Trophoblast cell (in vitro differentiated cells and primary cell): ENCODE measurements around the gene CLTCL1.

Source experiments
- DNase-seq, 2 donors: peaks; one replicate each; pipeline ENCODE4 v3.0.0-alpha.2; 2016
- H2AFZ ChIP-seq: 2 replicates; pipeline ENCODE4 v1.6.1; 2013; ENCODE audit warnings: low read length, moderate library complexity, mild to moderate bottlenecking; ENCODE audit not compliant: insufficient read depth, poor library complexity
- H2AK5ac ChIP-seq: 2 replicates; pipeline ENCODE4 v1.6.1; 2013; ENCODE audit warnings: mild to moderate bottlenecking, low read length
- H2BK120ac ChIP-seq: 2 replicates; pipeline ENCODE4 v1.6.1; 2013; ENCODE audit warnings: low read length, mild to moderate bottlenecking, moderate library complexity; ENCODE audit not compliant: insufficient read depth, poor library complexity
- H2BK12ac ChIP-seq: 2 replicates; pipeline ENCODE4 v1.6.1; 2013; ENCODE audit warnings: mild to moderate bottlenecking, low read length, moderate library complexity
- H2BK5ac ChIP-seq: 2 replicates; pipeline ENCODE4 v1.6.1; 2013; ENCODE audit warnings: low read length, low read depth, moderate library complexity, mild to moderate bottlenecking; ENCODE audit not compliant: poor library complexity
- H3K14ac ChIP-seq: 2 replicates; pipeline ENCODE4 v1.6.1; 2013; ENCODE audit warnings: mild to moderate bottlenecking, low read length
- H3K18ac ChIP-seq: 2 replicates; pipeline ENCODE4 v1.6.1; 2013; ENCODE audit warnings: mild to moderate bottlenecking, low read length
- H3K23ac ChIP-seq: 2 replicates; pipeline ENCODE4 v1.6.1; 2013; ENCODE audit warnings: low read length
- H3K27ac ChIP-seq: 2 replicates; pipeline ENCODE4 v1.5.1; 2013; ENCODE audit warnings: low read depth, mild to moderate bottlenecking, inconsistent platforms, low read length, moderate library complexity
- H3K27me3 ChIP-seq: 2 replicates; pipeline ENCODE4 v1.6.1; 2013; ENCODE audit warnings: inconsistent platforms, mild to moderate bottlenecking, low read length, moderate library complexity; ENCODE audit not compliant: insufficient read depth
- H3K36me3 ChIP-seq, 2 experiments: 1 replicate in 1 of 2; 2 replicates in 1 of 2; pipeline ENCODE4 v1.6.1; 2013; ENCODE audit warnings: low read length in 2 of 2, mild to moderate bottlenecking in 2 of 2, moderate library complexity in 1 of 2; ENCODE audit not compliant: insufficient read depth in 2 of 2, control insufficient read depth in 1 of 2
- H3K4ac ChIP-seq: 2 replicates; pipeline ENCODE4 v1.6.1; 2013; ENCODE audit warnings: low read depth, mild to moderate bottlenecking, low read length, moderate library complexity
- H3K4me1 ChIP-seq, 2 experiments: 1 replicate in 1 of 2; 2 replicates in 1 of 2; pipeline ENCODE4 v1.6.1; 2013; ENCODE audit warnings: low read length in 2 of 2, mild to moderate bottlenecking in 2 of 2, moderate library complexity in 1 of 2; ENCODE audit not compliant: insufficient read depth in 2 of 2, control insufficient read depth in 1 of 2
- H3K4me2 ChIP-seq: 2 replicates; pipeline ENCODE4 v1.6.1; 2013; ENCODE audit warnings: inconsistent platforms, mild to moderate bottlenecking, low read length, moderate library complexity
- H3K4me3 ChIP-seq: 2 replicates; pipeline ENCODE4 v1.5.1; 2013; ENCODE audit warnings: mild to moderate bottlenecking, low read depth, low read length, inconsistent platforms
- H3K79me1 ChIP-seq: one replicate; pipeline ENCODE4 v1.6.1; 2013; ENCODE audit warnings: low read length
- H3K79me2 ChIP-seq: 2 replicates; pipeline ENCODE4 v1.6.1; 2013; ENCODE audit warnings: low read length, mild to moderate bottlenecking; ENCODE audit not compliant: control insufficient read depth, insufficient read depth, poor library complexity
- H3K9ac ChIP-seq: 2 replicates; pipeline ENCODE4 v1.6.1; 2013; ENCODE audit warnings: mild to moderate bottlenecking, low read length
- H3K9me3 ChIP-seq: 2 replicates; pipeline ENCODE4 v1.6.1; 2013; ENCODE audit warnings: low read depth, mild to moderate bottlenecking, control low read depth, inconsistent platforms, low read length; ENCODE audit not compliant: insufficient read depth
- H4K12ac ChIP-seq: 2 replicates; pipeline ENCODE4 v1.6.1; 2013; ENCODE audit warnings: low read depth, mild to moderate bottlenecking, low read length, moderate library complexity
- H4K8ac ChIP-seq: 2 replicates; pipeline ENCODE4 v1.6.1; 2013; ENCODE audit warnings: low read depth, mild to moderate bottlenecking, low read length, moderate library complexity
- H4K91ac ChIP-seq: one replicate; pipeline ENCODE4 v1.6.1; 2013; ENCODE audit warnings: low read depth, mild to moderate bottlenecking, low read length, moderate library complexity
- WGBS: extraction: QIAGEN DNeasy Blood & Tissue Kit; methylation state at CpG from one replicate; pipeline ENCODE4 v1.1.7; 2013; ENCODE audit warnings: missing lambda C conversion rate; ENCODE audit not compliant: insufficient read length, insufficient coverage; ENCODE audit errors: extremely low coverage; 5-methylcytosine and 5-hydroxymethylcytosine counted together

The CLTCL1 gene

DNA sequence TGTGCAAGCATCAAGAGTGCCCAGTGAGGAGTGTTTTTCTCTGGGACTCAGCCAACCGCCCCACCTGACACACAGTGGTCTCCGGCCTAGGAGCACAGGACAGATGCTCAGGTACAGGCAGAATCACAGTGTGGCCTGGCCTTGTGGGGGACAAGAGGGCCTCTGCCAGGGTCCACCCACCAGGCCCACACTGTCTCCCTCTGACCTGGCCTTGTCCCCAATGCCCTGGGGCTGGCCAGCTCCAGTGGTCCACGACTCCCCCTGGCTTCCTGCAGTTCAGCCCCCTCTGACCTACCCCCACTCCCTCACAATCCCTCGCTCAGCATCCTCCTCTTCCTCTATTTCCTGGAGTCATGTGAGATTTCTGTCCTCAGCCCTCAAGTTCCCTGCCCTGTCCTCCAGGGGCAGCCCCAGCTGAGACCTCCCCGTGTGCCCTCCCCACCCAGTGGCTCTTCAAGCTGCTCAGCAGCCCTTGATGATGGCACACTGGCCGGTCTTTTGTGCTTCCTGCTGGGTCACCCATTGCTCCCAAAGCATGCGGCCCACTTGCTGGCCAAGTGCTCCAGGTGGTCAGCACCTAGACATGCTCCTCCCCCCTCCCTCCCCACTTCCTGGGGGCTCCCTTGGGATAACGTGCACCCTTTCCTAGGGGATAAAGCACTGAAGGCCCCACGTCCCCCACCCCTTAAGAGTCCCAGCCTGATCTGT is 158.7 kb downstream of the CLTCL1 start:
- Histone ChIP-seq H3K79me2 (no peaks in the 10 kb centered on the region), H4K8ac (no peak overlapping the region), H3K18ac (no peak overlapping the region), H3K4me3 (no peak overlapping the region), H3K23ac (no peak overlapping the region), H2BK5ac (no peak overlapping the region), H3K36me3 (peaks cover 49% of the 10 kb centered on the region in 2 experiments), H3K9me3 (peaks cover 3% of the 10 kb centered on the region), H3K27me3 (no peaks in the 10 kb centered on the region), H3K9ac (no peak overlapping the region), H3K14ac (no peak overlapping the region), H4K91ac (no peak overlapping the region), H3K79me1 (no peaks in the 10 kb centered on the region), H2BK12ac (no peak overlapping the region), H2AFZ (no peak overlapping the region), H3K4ac (no peak overlapping the region), H3K4me2 (no peak overlapping the region), H3K4me1 (no peaks in the 10 kb centered on the region), H2AK5ac (no peak overlapping the region), H3K27ac (no peak overlapping the region), H2BK120ac (no peak overlapping the region), H4K12ac (no peak overlapping the region)
- no peak for DNase-seq
- no CpG with 5 or more reads among the region's 9 CpGs for WGBS

DNA sequence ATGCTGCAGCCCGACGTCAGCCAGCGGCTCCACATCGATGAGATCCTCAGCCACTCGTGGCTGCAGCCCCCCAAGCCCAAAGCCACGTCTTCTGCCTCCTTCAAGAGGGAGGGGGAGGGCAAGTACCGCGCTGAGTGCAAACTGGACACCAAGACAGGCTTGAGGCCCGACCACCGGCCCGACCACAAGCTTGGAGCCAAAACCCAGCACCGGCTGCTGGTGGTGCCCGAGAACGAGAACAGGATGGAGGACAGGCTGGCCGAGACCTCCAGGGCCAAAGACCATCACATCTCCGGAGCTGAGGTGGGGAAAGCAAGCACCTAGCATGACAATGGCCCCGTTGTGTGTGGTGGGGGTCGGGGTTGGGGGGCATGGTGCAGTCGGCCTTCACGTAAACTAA is 159.4 kb downstream of the CLTCL1 start:
- no peak overlapping the region for H3K9ac ChIP-seq
- no peak overlapping the region for H2AK5ac ChIP-seq
- H3K79me2 ChIP-seq, result no peaks in the 10 kb centered on the region
- no peak overlapping the region for H3K27ac ChIP-seq
- H3K23ac ChIP-seq, result no peak overlapping the region
- H3K4me2 ChIP-seq, result no peak overlapping the region
- no peak overlapping the region for H2BK12ac ChIP-seq
- H4K91ac ChIP-seq, result no peak overlapping the region
- H2AFZ ChIP-seq, result no peak overlapping the region
- no peak overlapping the region for H3K4ac ChIP-seq
- H3K4me3 ChIP-seq, result no peak overlapping the region
- H3K27me3 ChIP-seq, result no peaks in the 10 kb centered on the region
- H4K12ac ChIP-seq, result no peak overlapping the region
- H4K8ac ChIP-seq, result no peak overlapping the region
- peaks cover 3% of the 10 kb centered on the region for H3K9me3 ChIP-seq
- peaks cover 42% of the 10 kb centered on the region in 2 experiments for H3K36me3 ChIP-seq
- DNase-seq, result no peak
- H2BK5ac ChIP-seq, result no peak overlapping the region
- H3K18ac ChIP-seq, result no peak overlapping the region
- no peak overlapping the region for H3K14ac ChIP-seq
- no peak overlapping the region for H2BK120ac ChIP-seq
- no peaks in the 10 kb centered on the region for H3K79me1 ChIP-seq
- no peaks in the 10 kb centered on the region for H3K4me1 ChIP-seq
- WGBS, result no CpG with 5 or more reads among the region's 20 CpGs

DNA sequence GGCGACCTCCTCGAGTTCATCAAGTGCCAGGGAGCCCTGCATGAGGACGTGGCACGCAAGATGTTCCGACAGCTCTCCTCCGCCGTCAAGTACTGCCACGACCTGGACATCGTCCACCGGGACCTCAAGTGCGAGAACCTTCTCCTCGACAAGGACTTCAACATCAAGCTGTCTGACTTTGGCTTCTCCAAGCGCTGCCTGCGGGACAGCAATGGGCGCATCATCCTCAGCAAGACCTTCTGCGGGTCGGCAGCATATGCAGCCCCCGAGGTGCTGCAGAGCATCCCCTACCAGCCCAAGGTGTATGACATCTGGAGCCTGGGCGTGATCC is 159.9 kb downstream of the CLTCL1 start:
- Histone ChIP-seq H2AK5ac (no peak overlapping the region), H3K23ac (no peak overlapping the region), H3K14ac (no peak overlapping the region), H3K27ac (no peak overlapping the region), H3K4ac (no peak overlapping the region), H3K9me3 (no peaks in the 10 kb centered on the region), H3K36me3 (peaks cover 37% of the 10 kb centered on the region in 2 experiments), H2BK12ac (no peak overlapping the region), H4K12ac (no peak overlapping the region), H3K4me1 (no peaks in the 10 kb centered on the region), H2BK5ac (no peak overlapping the region), H2BK120ac (no peak overlapping the region), H3K79me1 (no peaks in the 10 kb centered on the region), H4K91ac (no peak overlapping the region), H3K18ac (no peak overlapping the region), H3K27me3 (no peaks in the 10 kb centered on the region), H4K8ac (no peak overlapping the region), H3K4me2 (no peak overlapping the region), H3K4me3 (no peak overlapping the region), H3K9ac (no peak overlapping the region), H2AFZ (no peak overlapping the region), H3K79me2 (no peaks in the 10 kb centered on the region)
- DNase-seq, result no peak
- WGBS, result no CpG with 5 or more reads among the region's 19 CpGs

DNA sequence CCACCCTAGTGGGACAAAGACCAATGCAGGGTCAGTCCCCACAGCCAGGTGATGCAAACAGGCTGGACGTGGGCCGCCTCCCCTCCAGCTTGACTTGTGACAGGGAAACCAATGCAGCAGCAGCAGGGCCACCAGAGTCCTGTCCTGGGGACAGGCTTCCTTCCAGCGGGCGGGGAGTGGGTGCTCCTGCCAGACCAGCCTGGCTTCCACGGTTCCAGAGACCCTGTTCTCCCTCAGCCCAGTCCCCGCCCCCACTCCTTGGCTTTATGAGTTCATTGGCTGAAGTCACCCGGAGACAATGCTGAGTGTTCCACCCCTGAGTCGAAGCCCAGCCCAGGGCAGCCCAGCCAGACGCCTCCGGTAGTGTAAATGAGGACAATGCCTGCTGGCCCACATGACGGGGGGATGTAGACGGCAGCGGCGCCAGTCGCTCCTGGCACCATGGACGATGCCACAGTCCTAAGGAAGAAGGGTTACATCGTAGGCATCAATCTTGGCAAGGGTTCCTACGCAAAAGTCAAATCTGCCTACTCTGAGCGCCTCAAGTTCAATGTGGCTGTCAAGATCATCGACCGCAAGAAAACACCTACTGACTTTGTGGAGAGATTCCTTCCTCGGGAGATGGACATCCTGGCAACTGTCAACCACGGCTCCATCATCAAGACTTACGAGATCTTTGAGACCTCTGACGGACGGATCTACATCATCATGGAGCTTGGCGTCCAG is 160.4 kb downstream of the CLTCL1 start, which contains the start of gene TSSK2:
TSSK2 (plus strand) TSS at position 350 of the 726 bp plus-strand sequence; CDS start at position 442, 92 bp downstream.
- Histone ChIP-seq H2BK5ac (no peak within 1 kb of the TSS), H2AFZ (no peak within 1 kb of the TSS)
- WGBS, result no CpG with 5 or more reads among the region's 27 CpGs

More for the DNA sequence above, 160.4 kb downstream of the CLTCL1 start, which contains the start of gene TSSK2:
- Histone ChIP-seq H2AK5ac (no peak within 1 kb of the TSS), H3K14ac (no peak within 1 kb of the TSS), H3K79me1 (no peaks in the 10 kb centered on the region), H2BK120ac (no peak within 1 kb of the TSS), H4K8ac (no peak within 1 kb of the TSS), H3K4ac (no peak within 1 kb of the TSS), H3K9me3 (no peaks in the 10 kb centered on the region), H3K4me2 (no peak within 1 kb of the TSS), H3K23ac (no peak within 1 kb of the TSS), H4K12ac (no peak within 1 kb of the TSS), H3K79me2 (no peaks in the 10 kb centered on the region), H4K91ac (no peak within 1 kb of the TSS), H3K4me3 (no peak within 1 kb of the TSS), H3K18ac (no peak within 1 kb of the TSS), H3K27me3 (no peaks in the 10 kb centered on the region), H3K4me1 (no peaks in the 10 kb centered on the region), H3K27ac (no peak within 1 kb of the TSS), H3K36me3 (peaks cover 34% of the 10 kb centered on the region in 2 experiments), H2BK12ac (no peak within 1 kb of the TSS), H3K9ac (no peak within 1 kb of the TSS)
- no peak for DNase-seq
